A673 (cell line): ENCODE results near the gene LVRN.

Experiments
- CTCF ChIP-seq: fragments of 300-800, 200-600 bp; sonication (generic); conservative IDR thresholded peaks from 2 replicates; pipeline ENCODE4 v1.5.1; 2017; ENCODE audit warnings: low read depth, mild to moderate bottlenecking, antibody characterized with exemption, low read length, moderate library complexity, mixed read lengths
- EZH2 ChIP-seq: fragments of 200-600 bp; sonication (generic); IDR thresholded peaks from 2 replicates; pipeline ENCODE4 v1.6.1; 2017; ENCODE audit warnings: borderline replicate concordance, low read depth, mild to moderate bottlenecking, mixed read lengths, antibody characterized with exemption, low read length; ENCODE audit not compliant: poor library complexity, severe bottlenecking

- no peak for TF ChIP-seq CTCF
- no peak for TF ChIP-seq EZH2
These were observed 13.2 kb upstream of the LVRN start for GRCh38 chr5:115949096-115949495.
